NCI-H1694 treated with DMSO at 0.1 percent for 48 hours (cell line): ENCODE data around the gene AKAP8.
"Not testable (repeated sequence)": the region's sequence is repeated elsewhere in the genome, so short reads cannot be mapped to it uniquely, and the experiment has no call there.

Experiments
- DNase-seq: peaks from one replicate; lab custom pipeline; 2025; lab: John Stamatoyannopoulos, UW

AKAP8 gene

GRCh38 chr19:15379083-15379998 is at the start of gene AKAP8:
AKAP8 (minus strand) TSS chr19:15379787; CDS start chr19:15379731, 56 bp downstream.
- DNase-seq, result peak; percentile 96

GRCh38 chr19:15427991-15428471 is 48.4 kb upstream of the AKAP8 start:
- DNase-seq, result no peak

- no peak for DNase-seq
Measured at GRCh38 chr19:15427350-15427700, 47.7 kb upstream of the AKAP8 start.

DNA sequence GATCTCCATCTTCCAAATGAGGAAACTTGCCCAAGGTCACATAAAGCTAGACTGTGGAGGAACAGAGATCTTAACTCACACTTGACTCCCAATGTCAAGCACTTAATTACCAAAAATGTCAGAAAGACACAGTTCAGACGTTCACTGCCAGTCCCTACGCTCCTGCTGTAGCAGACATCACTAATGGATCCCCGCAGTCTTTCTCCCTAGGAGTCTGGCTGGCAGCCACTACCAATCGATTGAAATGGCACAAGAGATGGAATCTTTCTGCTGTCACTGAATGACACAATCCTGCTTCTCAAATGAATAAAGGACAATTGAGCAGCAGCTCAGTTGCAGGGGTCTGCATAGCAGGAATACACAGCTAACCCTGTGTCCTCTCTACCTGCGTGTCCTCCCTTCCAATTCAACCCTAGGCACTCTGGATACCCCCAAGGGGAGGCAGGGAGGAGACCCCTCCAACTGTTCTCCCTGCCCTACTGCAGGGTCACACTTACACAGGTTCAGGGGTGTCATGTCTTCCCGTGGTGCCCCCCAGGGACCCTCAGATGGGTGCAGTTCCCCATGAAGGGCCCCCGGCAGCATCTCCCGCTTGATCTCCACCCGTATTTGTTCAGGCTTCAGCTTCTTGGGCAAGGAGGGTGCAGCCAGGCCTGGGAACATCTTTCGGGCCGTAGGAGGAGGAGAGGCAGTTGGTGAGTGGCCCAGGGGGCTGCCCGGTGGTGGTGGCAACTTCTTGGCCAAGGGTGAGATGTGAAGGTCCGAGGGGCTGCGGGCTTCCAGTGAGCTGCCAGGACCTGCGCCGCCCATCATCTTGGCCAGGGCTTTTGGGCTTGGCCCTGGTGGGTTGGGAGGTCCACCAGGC is 47.1 kb upstream of the AKAP8 start:
- DNase-seq, result no peak

DNA sequence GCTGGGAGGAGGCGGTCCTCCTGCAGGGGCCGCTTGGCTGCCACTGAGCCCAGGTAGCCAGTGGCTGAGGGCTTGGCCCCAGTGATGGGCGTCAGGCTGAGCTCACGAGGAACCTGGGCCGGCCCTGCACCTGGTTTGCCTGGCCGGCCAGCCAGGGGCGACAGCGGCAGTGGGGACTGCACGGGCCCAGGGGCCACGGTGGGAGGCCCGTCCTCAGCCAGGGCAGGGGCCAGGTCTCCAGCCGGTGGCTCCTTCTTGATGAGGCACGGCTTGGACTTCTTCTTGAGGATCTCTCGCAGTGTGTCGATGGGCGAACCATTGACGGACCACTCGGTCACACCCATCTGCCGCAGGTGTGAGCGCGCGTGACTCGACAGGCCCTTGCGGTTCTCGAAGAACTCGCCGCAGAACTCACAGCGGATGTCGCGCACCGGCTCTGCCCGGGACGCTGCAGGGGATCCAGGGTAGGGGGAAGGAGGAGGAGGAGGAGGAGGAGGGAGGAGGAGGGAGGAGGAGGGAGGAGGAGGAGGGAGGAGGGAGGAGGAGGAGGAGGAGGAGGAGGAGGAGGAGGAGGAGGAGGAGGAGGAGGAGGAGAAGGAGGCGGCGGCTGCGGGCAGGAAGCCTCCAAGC is 45.8 kb upstream of the AKAP8 start:
- no peak for DNase-seq

- no peak for DNase-seq
Measured at GRCh38 chr19:15424692-15425272, 45.2 kb upstream of the AKAP8 start.

DNA sequence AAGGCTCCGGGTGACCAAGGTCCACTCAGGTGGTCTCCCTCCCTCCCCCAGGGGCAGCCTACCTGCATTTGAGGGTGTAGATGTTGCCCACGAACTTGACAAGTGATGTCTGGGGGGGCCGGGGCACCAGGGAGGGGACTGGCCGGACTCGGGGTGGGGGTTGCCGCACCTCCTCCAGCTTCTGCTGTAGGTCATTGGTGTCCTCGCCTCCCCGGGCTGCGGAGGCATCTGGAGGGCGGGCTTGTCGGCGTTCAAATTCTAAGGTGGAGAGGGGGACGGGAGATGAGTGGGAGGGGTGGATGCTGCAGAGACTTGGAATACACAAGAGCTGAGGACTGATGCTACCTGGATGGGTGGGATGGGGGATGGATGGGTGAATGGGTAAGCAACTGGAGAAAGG is 44.5 kb upstream of the AKAP8 start:
- no peak for DNase-seq

DNA sequence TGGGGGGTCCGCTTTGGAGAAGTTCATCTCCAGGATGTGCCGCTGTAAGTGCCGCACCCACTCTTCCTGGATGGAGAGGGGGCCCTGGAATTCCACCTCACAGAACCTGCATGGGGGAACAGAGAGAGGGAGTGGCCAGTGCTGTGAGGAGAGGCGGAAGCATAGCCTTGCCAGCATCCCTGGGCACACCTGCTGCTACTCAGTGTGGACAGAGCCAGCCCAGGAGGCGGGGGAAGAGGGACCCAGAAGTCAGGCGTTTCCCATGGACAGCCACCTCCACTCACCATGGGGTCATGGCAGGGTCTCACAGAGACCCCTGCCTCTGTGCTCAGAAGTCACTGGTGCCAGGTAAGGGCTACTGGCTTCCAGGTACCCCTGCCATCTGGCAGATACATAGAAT is 43.5 kb upstream of the AKAP8 start:
- DNase-seq, result no peak

DNA sequence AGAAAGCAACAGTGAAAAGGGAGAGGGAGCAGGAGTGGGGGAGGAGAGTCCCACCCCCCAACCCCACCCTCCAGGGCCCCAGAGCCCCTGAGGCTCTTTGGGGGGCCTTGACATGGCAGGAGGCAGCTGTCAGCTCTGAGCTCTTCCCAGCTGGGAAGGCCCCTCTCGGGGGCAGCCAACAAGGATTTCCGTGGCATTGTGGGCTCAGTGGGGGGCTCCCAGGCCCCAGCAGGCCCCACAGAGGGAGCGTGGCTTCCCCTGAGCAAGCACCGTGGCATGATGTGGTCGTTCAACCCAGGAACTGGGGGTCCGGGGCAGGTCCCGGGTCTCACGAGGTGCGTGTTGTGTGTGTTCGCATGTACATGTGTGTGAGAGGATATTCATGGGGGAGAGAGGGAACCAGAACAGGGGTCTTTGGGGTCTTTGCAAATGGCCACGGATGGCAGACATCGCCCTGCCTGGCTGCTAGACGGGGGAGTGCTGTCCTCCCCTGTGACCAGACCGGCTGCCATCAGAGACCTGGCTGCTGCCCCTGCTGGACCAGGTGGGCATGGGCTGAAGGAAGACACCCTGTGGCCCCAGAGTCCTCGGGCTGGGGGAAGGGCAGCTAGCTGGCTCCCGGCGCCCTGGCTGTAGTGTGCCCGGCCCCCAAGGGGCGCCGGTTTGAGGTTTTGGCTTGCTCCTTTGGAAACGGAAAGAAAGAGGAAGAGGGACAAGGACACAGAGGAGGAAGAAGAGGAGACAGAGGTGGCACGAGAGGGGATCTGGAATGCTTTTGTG is 42.9 kb upstream of the AKAP8 start:
- no peak for DNase-seq

GRCh38 chr19:15421721-15422260 is 42.2 kb upstream of the AKAP8 start:
- DNase-seq, result peak; percentile 50

DNA sequence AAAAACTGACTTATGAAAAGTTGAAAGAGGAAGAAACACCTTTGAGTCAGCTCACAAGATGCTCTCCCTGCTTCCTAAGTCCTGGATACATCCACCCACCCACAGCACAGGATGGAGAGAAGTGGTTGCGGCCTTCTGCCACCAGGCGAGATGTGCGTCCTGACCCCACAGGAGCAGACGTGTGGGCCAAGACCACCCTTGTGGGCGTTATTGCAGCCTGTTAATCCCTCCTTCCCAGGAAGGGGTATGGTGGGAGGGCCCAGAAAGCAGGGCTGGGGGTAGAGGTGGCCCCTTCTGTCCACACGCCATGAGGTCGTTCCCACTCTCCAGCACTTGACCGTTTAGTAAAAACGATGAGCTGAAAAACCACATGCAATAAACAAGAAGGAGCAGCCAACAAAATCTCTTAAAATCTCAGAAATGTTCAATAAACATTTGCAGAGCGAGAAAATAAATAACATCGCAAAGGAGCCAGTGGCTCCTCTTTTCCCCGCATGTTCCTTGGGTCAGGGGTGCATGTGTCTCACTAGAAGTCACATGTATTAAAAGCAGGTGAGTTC is 41.6 kb upstream of the AKAP8 start:
- no peak for DNase-seq

- peak; percentile 18 for DNase-seq
Measured at GRCh38 chr19:15419413-15420025, 39.9 kb upstream of the AKAP8 start.

DNA sequence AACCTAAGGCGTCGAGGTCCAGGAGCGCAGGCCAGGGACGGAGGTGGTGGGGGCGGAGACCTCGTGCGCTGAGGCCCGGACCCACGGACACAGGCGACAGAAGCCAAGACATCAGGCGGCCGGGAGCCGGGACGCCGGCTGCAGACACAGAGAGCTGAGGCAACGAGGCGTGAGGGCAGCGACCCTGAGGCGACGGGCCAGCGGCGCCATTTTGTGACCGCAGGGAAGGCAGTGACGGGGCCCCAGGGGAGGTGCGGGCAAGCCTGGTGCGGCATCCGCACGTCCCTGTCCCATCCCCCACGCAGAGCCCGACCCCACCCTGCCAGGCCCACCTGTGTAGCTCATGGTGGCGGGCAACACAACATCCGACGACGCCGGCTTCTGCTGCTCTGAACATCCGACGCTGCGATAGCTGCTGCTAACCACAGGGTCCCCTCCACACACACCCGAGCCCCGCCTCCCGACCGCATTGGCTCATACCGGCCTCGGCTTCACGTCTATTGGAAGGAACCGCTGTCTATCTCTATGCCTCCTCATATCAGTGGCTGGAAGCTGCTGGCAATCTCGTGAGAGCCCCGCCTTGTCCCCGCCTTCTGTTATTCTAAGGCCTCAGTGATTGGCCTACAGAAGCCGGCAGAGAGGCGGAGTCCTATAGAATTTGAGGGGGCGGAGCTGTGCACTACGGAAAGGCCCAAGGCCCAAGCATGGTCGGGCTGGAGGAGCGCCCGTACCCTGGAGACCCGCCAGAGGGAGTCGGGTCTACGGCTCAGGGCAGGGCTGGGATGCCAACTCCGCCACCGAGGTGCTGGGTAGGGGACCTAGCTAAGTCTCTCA is 39.2 kb upstream of the AKAP8 start, which contains the start of gene AKAP8L:
AKAP8L (minus strand) TSS at position 410 of the 834 bp plus-strand sequence; CDS start at position 345, 65 bp downstream.
- peak; percentile 98 for DNase-seq

- DNase-seq, result peak; percentile 16
Measured at GRCh38 chr19:15418231-15418578, 38.6 kb upstream of the AKAP8 start.

DNA sequence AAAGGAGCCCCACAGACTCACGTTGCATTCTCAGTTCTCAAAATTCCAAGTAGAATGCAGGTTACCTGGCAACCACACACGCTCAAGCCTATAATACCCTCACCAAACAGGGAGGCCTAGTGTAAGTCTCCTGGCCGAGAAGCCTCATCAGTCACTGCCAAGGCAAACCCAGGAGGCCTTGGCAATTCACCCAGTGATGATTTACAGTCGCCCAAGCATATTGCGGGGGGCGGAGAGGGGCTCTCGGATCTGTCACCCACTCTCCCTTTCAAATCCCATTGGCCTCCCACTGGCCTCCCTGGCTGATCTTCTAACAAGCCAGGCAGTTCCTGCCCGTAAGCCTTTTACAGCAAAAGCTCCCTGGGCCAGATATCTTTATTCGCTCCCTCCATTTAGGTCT is 38.1 kb upstream of the AKAP8 start:
- no peak for DNase-seq

GRCh38 chr19:15412832-15413231 is 33.2 kb upstream of the AKAP8 start:
- DNase-seq, result no peak

DNA sequence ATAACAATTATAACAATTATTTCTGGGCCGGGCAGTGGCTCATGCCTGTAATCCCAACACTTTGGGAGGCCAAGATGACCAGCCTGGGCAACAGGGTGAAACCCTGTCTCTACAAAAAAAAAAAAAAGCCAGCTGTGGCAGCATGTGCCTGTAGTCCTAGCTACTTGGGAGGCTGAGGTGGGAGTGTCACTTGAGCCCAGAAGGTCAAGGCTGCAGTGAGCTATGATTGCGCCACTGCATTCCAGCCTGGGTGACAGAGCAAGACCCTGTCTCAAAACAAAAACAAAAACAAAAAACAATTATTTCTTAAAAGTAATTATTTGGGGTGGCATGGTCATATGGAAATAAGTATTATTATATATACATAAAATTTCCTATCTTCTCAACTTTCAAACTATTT is 31.8 kb upstream of the AKAP8 start:
- not testable (repeated sequence) for DNase-seq

GRCh38 chr19:15404780-15405211 is 25.2 kb upstream of the AKAP8 start:
- DNase-seq, result no peak
